Hematopoietic multipotent progenitor cell treated with erythropoietin and hydrocortisone succinate and interleukin-3 and kit ligand, for 17 days (in vitro differentiated cells): Measurements from ENCODE around the gene CEP250.
"Not testable (repeated sequence)": the region's sequence is repeated elsewhere in the genome, so short reads cannot be mapped to it uniquely, and the experiment has no call there.

ENCODE experiments used
- DNase-seq: peaks from one replicate; pipeline ENCODE4 v3.0.0-alpha.2; 2015; ENCODE audit warnings: low spot score

The CEP250 gene

DNA sequence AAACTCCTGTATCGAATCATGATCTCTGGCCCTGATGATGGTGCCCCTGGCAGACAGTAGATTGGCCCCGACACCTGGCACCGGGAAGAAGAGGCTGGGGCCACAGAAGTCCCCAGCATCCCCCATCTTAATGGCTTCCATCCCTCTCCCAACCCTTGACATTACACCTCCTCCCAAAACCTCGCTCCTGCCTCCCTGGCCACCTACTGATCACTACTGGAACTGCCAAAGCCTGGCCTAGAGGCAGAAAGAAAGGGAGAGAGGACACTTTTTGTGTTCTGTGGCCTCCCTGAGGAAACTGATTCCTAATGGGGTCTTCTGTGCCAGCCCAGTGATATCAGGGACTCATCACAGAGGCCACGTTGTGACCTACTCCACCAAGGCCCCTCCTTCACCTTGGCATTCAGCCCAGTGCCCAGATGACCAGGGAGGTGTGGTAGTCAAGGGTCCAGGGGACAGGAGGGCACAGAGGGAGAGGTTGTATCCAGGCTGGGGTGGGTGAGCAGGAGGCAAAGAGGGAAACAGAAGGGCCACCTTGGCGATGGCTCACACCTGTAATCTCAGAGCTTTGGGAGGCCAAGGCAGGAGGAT is 68.0 kb downstream of the CEP250 start:
- peak; percentile 53 for DNase-seq

GRCh38 chr20:35525639-35526038 is 70.2 kb downstream of the CEP250 start:
- DNase-seq: no peak

DNA sequence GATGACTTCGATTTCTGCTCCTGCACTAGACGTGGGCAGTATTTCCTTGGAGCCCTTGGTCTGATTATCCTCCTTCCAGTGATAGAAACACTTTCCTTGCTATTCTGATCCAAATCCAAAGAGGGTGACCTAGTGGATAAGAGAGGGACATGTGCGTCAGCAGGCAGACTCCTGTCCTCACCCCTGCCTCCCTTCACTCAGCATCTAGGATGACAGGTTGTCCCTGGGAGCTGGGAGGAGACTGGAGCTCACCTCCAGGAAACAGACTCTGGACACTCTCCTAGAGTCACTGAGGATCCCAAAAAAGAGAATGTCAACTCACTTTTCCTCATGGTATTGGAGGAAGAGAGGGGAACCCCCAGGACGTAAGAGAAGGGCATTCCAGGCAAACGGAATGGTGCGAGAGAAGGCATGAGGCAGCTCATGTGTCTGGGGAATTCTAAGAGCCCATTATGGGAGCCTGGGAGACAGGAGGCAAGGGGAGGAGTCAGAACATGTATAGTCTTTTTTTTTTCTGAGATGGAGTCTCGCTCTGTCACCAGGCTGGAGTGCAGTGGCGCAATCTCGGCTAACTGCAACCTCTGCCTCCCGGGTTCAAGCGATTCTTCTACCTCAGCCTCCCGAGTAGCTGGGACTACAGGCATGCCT is 71.8 kb downstream of the CEP250 start:
- DNase-seq: no peak

DNA sequence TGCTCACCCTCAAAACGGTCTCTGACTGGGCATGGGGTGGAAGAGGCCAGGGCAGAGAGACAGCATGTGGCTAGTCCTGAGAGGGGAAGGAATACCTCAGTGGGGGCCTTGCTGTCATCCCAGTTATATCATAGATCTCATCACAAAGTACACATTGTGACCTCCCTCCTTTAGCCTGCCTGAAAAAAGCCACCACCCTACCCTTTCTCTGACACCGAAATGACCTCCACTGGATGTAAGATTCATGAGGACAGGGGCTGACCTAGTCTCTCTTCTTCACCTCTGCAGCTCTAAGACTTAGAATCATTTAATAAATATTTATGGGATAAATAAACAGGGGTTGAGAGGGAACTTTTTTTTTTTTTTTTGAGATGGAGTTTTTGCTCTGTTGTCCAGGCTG is 74.2 kb downstream of the CEP250 start, which contains the start of gene C20orf173:
TSS of gene C20orf173 (minus strand) at position 101 of the 400 bp plus-strand sequence. CDS start 279 bp downstream, outside the sequence.
- no peak for DNase-seq

- DNase-seq: peak; percentile 58
Observed at GRCh38 chr20:35539756-35540212, 84.4 kb downstream of the CEP250 start.

GRCh38 chr20:35541118-35541782 is 85.9 kb downstream of the CEP250 start:
- DNase-seq: no peak

- peak; percentile 96 for DNase-seq
Observed at GRCh38 chr20:35541783-35542662, 86.6 kb downstream of the CEP250 start, which contains the start of gene ERGIC3. TSS of gene ERGIC3 (plus strand) at chr20:35542078. CDS start at chr20:35542098, 20 bp downstream.

- no peak for DNase-seq
Observed at GRCh38 chr20:35542990-35543389, 87.6 kb downstream of the CEP250 start.

- no peak for DNase-seq
Observed at GRCh38 chr20:35544436-35544835, 89.0 kb downstream of the CEP250 start.

DNA sequence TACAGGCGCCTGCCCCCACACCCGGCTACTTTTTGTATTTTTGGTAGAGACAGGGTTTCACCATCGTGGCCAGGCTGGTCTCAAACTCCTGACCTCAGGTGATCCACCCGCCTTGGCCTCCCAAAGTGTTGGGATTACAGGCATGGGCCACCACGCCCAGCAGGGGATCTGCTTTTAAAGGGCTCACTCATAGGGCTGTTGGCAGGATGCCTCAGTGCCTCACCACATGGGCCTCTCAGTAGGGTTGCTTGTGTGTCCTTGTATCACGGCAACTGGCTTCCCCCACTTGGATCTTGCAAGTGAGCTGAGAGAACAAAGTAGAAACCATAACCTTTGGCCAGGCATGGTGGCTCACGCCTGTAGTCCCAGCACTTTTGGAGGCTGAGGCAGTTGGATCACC is 89.5 kb downstream of the CEP250 start:
- DNase-seq: not testable (repeated sequence)

DNA sequence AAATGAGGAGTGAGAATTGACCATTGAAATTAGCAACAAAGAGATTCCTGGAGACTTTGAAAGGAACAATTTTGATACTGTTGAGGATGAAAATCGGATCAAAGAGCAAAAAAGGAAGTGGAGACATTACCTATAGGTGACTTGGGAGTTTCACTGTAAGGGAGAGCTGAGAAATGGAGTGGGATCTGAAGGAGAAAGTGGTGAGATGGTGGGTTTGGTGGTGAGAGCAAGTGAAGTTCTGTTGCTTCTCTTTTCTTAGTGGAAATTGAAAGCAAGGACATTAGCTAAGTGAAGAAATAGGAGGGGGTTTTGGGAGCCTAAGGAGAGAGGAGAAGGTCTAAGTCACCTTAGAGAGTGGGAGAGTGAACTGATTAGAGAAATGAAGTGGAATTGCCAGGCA is 90.7 kb downstream of the CEP250 start:
- DNase-seq: no peak

DNA sequence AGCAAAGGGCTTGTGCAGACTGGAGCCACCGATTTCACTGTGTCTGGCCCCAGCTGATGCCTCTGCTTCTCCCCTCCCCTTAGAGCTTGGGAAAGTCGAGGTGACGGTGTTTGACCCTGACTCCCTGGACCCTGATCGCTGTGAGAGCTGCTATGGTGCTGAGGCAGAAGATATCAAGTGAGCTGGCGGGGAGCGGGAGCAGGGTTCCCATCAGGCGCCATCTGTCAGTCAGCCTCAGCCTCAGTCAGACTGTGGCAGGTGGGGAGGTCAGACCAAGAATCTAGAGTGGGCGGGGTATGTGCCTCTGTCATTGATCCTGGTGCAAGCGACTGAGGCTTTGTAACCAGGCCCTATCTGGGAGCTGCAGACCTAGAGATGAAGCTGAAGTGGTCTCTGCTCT is 91.9 kb downstream of the CEP250 start:
- no peak for DNase-seq

DNA sequence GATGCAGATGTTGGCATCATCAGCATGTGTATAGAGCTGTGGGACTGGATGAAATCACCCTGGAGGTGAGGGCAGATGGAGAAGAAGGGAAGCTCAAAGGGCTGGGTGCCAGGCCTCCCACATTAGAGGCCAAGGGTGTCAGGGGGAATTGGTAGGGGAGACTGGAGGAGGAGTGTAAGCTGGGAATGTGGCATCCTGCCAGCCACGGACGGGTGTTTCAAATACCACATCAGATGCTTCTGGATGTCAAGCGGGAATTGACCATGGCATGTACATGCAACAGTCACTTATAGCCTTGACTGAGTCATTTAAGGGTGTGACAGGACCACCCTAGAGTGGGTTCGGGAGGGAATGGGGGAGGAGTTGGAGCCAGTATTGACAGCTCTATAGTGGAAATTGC is 96.1 kb downstream of the CEP250 start:
- no peak for DNase-seq

- no peak for DNase-seq
Observed at GRCh38 chr20:35552914-35553313, 97.5 kb downstream of the CEP250 start.

DNA sequence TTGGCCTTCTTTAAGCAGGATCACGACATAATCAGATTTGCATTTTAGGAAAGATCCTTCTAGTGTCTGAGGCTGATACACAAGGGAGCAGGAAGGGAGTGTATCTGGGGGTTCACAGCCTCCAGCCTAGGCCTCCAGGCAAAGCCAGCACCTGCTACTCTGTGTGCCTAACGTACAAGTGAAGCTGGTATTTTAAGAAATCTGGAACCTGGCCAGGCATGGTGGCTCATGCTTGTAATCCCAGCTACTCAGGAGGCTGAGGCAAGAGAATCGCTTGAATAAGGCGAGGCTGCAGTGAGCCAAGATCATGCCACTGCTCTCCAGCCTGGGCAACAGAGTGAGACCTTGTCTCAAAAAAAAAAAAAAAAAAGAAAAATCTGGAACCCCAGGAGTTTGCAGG is 100.1 kb downstream of the CEP250 start:
- DNase-seq: not testable (repeated sequence)

DNA sequence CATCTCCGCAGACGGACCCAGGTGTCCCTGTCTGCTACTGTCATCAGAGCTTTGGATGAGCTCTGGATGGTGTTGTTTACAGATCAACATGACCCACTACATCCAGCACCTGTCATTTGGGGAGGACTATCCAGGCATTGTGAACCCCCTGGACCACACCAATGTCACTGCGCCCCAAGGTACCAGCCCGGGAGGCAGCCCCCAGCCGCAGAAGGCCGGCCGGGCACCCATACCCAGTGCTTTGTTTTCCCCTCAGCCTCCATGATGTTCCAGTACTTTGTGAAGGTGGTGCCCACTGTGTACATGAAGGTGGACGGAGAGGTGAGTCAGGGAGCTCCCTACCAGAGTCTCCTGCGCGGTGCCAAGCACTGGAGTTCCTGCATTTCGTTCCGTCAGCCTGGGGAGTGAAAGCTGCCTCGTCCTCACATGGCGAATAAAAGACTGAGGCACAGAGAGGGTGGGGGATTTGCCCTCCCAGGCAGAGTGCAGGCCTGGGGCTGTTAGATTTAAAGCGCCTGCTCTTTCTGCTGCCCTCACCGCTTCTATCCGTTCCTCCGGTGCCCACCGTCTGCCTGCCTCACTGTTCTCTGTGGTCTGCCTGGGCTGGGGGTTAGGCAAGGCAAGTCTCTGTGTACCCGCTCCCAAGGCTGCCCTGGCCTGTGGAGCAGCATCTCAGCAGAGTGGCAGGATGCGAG is 100.7 kb downstream of the CEP250 start:
- no peak for DNase-seq

DNA sequence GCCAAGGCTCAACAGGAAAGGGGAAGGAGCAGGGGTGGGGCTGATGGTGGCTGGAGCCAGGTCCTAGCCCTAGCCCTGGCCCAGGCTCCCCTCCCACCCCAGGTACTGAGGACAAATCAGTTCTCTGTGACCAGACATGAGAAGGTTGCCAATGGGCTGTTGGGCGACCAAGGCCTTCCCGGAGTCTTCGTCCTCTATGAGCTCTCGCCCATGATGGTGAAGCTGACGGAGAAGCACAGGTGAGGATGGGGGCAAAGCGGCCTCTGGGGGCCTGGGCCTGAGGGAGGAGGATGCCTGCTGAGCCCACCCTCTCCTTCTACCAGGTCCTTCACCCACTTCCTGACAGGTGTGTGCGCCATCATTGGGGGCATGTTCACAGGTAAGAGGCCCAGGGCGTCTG is 101.5 kb downstream of the CEP250 start:
- no peak for DNase-seq

- DNase-seq: no peak
Observed at GRCh38 chr20:35558451-35558850, 103.1 kb downstream of the CEP250 start.

- no peak for DNase-seq
Observed at GRCh38 chr20:35559042-35559693, 103.8 kb downstream of the CEP250 start.

DNA sequence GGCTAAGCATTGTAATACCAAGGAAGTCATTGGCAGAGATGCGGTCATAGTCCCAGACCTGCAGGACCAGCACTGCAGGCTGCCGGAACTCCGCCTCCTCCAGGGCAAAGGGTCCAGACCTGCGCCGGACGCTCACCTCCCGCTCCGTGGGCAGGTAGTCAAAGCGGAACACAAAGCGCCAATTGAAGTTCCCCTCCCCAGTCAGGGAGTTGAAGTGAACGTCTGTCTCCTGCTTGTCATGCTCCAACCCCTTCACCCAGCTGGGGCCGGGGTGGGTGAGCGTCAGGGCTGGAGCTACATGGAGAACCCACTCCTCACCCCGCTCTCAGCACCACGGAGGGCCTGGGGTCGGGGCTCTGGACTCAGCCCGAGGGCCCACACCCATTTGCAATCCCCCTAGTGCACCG is 104.7 kb downstream of the CEP250 start:
- DNase-seq: no peak

DNA sequence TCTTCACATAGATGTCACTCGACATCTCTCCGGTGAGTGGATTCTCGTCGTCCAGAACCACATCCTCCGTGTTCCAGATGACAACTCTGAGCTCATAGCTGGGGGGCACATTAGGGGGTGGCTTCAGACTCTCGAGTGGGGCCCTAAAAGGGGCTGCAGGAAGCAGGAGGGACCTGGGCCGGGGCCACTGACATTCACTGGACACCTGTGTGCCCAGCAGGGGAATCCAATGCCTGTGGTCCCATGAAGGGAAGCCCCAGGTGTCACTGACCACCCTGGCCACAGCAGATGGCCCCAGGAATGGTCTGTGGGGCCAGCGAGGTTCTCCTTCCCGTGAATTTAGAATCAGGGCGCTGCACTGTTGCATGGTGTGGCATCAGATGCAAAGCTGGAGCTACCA is 105.1 kb downstream of the CEP250 start:
- DNase-seq: no peak
